Chondrocyte (in vitro differentiated cells): ENCODE data around the gene COASY. TPM values are rescaled to one million over a fixed set of nuclear protein-coding genes. Genes with fewer than 3 reads are reported as not detected.
A peak's percentile ranks its signal among the peaks of the same experiment; 100 is the strongest.
"Not testable (repeated sequence)": the region's sequence is repeated elsewhere in the genome, so short reads cannot be mapped to it uniquely, and the experiment has no call there.

Source experiments
- DNase-seq: peaks from one replicate; pipeline ENCODE4 v3.0.0; 2021; ENCODE audit warnings: mixed read lengths, low spot score
- H3K27ac Mint-ChIP-seq: one replicate; pipeline ENCODE4 v1.8.0; 2021; ENCODE audit warnings: mild to moderate bottlenecking, moderate library complexity, mixed read lengths; ENCODE audit not compliant: unreplicated experiment
- H3K27me3 Mint-ChIP-seq: 2 replicates; pipeline ENCODE4 v1.8.0; 2021; ENCODE audit warnings: low read depth, mixed read lengths
- H3K36me3 Mint-ChIP-seq: 2 replicates; pipeline ENCODE4 v1.8.0; 2021; ENCODE audit warnings: low read depth, mixed read lengths
- H3K4me1 Mint-ChIP-seq: 2 replicates; pipeline ENCODE4 v1.8.0; 2021; ENCODE audit warnings: low read depth, mild to moderate bottlenecking, mixed read lengths
- H3K4me3 Mint-ChIP-seq: one replicate; pipeline ENCODE4 v1.8.0; 2021; ENCODE audit warnings: mild to moderate bottlenecking, moderate library complexity, mixed read lengths; ENCODE audit not compliant: unreplicated experiment
- H3K9me3 Mint-ChIP-seq: 2 replicates; pipeline ENCODE4 v1.8.0; 2021; ENCODE audit warnings: low read depth, mixed read lengths
- CTCF ChIP-seq: fragments of 200-600 bp; sonication (generic); IDR thresholded peaks from 2 replicates; pipeline ENCODE4 v1.5.0; 2021; ENCODE audit warnings: antibody characterized with exemption, mild to moderate bottlenecking, moderate library complexity
- total RNA-seq: library from RNA; stranded (reverse); gene quantifications from 3 replicates; pipeline ENCODE4 v1.2.1, GENCODE V29; 2021

The COASY gene
- total RNA-seq, 1 donor from 2014 or later = 31.2 TPM

- H3K36me3 Mint-ChIP-seq = peaks cover 12% of the 10 kb centered on the region
- peak overlapping the region; percentile 85 for H3K4me3 Mint-ChIP-seq
- no peaks in the 10 kb centered on the region for H3K9me3 Mint-ChIP-seq
- peak; percentile 21 for TF ChIP-seq CTCF
- DNase-seq = no peak
- H3K4me1 Mint-ChIP-seq = peaks cover 32% of the 10 kb centered on the region
- peak overlapping the region; percentile 87 for H3K27ac Mint-ChIP-seq
- H3K27me3 Mint-ChIP-seq = no peaks in the 10 kb centered on the region
Measured at GRCh38 chr17:42536372-42537155, 25.4 kb upstream of the COASY start.

- Mint-ChIP-seq H3K4me1 (peaks cover 29% of the 10 kb centered on the region), H3K4me3 (peak overlapping the region; percentile 85), H3K36me3 (peaks cover 12% of the 10 kb centered on the region), H3K9me3 (no peaks in the 10 kb centered on the region), H3K27ac (no peak overlapping the region), H3K27me3 (no peaks in the 10 kb centered on the region)
- no peak for DNase-seq
- no peak for TF ChIP-seq CTCF
Measured at GRCh38 chr17:42537156-42537805, 24.7 kb upstream of the COASY start.

GRCh38 chr17:42537826-42538451 lies 24.0 kb upstream of the COASY start:
- peaks cover 29% of the 10 kb centered on the region for H3K4me1 Mint-ChIP-seq
- peaks cover 12% of the 10 kb centered on the region for H3K36me3 Mint-ChIP-seq
- peak overlapping the region; percentile 85 for H3K4me3 Mint-ChIP-seq
- no peaks in the 10 kb centered on the region for H3K9me3 Mint-ChIP-seq
- no peak overlapping the region for H3K27ac Mint-ChIP-seq
- TF ChIP-seq CTCF = no peak
- no peak for DNase-seq
- no peaks in the 10 kb centered on the region for H3K27me3 Mint-ChIP-seq

GRCh38 chr17:42538482-42538881 lies 23.5 kb upstream of the COASY start:
- no peaks in the 10 kb centered on the region for H3K27me3 Mint-ChIP-seq
- DNase-seq = no peak
- H3K4me3 Mint-ChIP-seq = no peak overlapping the region
- H3K36me3 Mint-ChIP-seq = peaks cover 13% of the 10 kb centered on the region
- no peaks in the 10 kb centered on the region for H3K9me3 Mint-ChIP-seq
- TF ChIP-seq CTCF = no peak
- peaks cover 29% of the 10 kb centered on the region for H3K4me1 Mint-ChIP-seq
- no peak overlapping the region for H3K27ac Mint-ChIP-seq

- not testable (repeated sequence) for H3K9me3 Mint-ChIP-seq, H3K4me3 Mint-ChIP-seq, DNase-seq, H3K27me3 Mint-ChIP-seq, H3K27ac Mint-ChIP-seq
- H3K36me3 Mint-ChIP-seq = peaks cover 15% of the 10 kb centered on the region
- peaks cover 24% of the 10 kb centered on the region for H3K4me1 Mint-ChIP-seq
Measured at GRCh38 chr17:42540558-42540957, 21.4 kb upstream of the COASY start.
